GM21423 (cell line): ENCODE results near the gene ZNF83.
"Not testable (repeated sequence)": the region's sequence is repeated elsewhere in the genome, so short reads cannot be mapped to it uniquely, and the experiment has no call there.

Source experiments
- ATAC-seq: cut with Tn5 transposase; IDR thresholded peaks from one replicate; pipeline ENCODE4 v1.9.1; 2021; ENCODE audit warnings: mild to moderate bottlenecking, moderate library complexity; ENCODE audit not compliant: unreplicated experiment

The ZNF83 gene

GRCh38 chr19:52637718-52638585 is at the start of gene ZNF83:
Gene ZNF83, minus strand, starts transcription at chr19:52638355.
- ATAC-seq: peak; percentile 94

GRCh38 chr19:52687684-52688083 is 49.5 kb upstream of the ZNF83 start:
- ATAC-seq: no peak

- no peak for ATAC-seq
These were observed 47.7 kb upstream of the ZNF83 start for GRCh38 chr19:52685811-52686210.

GRCh38 chr19:52681216-52681615 is 43.1 kb upstream of the ZNF83 start:
- not testable (repeated sequence) for ATAC-seq

- ATAC-seq: no peak
These were observed 41.4 kb upstream of the ZNF83 start for GRCh38 chr19:52679598-52679997.

GRCh38 chr19:52675239-52675638 is 37.1 kb upstream of the ZNF83 start:
- ATAC-seq: not testable (repeated sequence)

- ATAC-seq: no peak
These were observed 34.9 kb upstream of the ZNF83 start for GRCh38 chr19:52673014-52673413.

- no peak for ATAC-seq
These were observed 31.9 kb upstream of the ZNF83 start for GRCh38 chr19:52670046-52670445.

- ATAC-seq: no peak
These were observed 31.4 kb upstream of the ZNF83 start for GRCh38 chr19:52669586-52669985.

GRCh38 chr19:52667972-52668371 is 29.8 kb upstream of the ZNF83 start:
- ATAC-seq: no peak

GRCh38 chr19:52666506-52666905 is 28.4 kb upstream of the ZNF83 start:
- no peak for ATAC-seq

- no peak for ATAC-seq
These were observed 27.4 kb upstream of the ZNF83 start for GRCh38 chr19:52665529-52665928.

- no peak for ATAC-seq
These were observed 26.9 kb upstream of the ZNF83 start for GRCh38 chr19:52665027-52665426.

GRCh38 chr19:52664461-52664860 is 26.3 kb upstream of the ZNF83 start:
- ATAC-seq: no peak

- ATAC-seq: no peak
These were observed 24.5 kb upstream of the ZNF83 start for GRCh38 chr19:52662631-52663030.

- ATAC-seq: no peak
These were observed 22.8 kb upstream of the ZNF83 start for GRCh38 chr19:52660981-52661380.

GRCh38 chr19:52659013-52659412 is 20.9 kb upstream of the ZNF83 start:
- ATAC-seq: no peak

GRCh38 chr19:52658595-52658994 is 20.4 kb upstream of the ZNF83 start:
- ATAC-seq: no peak

- ATAC-seq: no peak
These were observed 15.0 kb upstream of the ZNF83 start for GRCh38 chr19:52653161-52653560.

- ATAC-seq: no peak
These were observed 13.8 kb upstream of the ZNF83 start for GRCh38 chr19:52651956-52652355.

- ATAC-seq: no peak
These were observed 10.3 kb upstream of the ZNF83 start for GRCh38 chr19:52648336-52649016.

- no peak for ATAC-seq
These were observed 8.5 kb upstream of the ZNF83 start for GRCh38 chr19:52646571-52647217.
